ENCODE results near the gene E2F1.

- TF ChIP-seq ZNF8 (CRISPR knock-in tag; IDR thresholded peaks at IDR 0.05) = no peak
- no peak for TF ChIP-seq ISL1 (CRISPR knock-in tag; IDR thresholded peaks at IDR 0.05)
Measured at GRCh38 chr20:33657704-33658095, 28.5 kb downstream of the E2F1 start.

All from SK-N-SH treated with all-trans-retinoic acid at 6 μM for 48 hours (cell line).